Loucy (cell line): ENCODE measurements around the gene CDH8.

Experiments used
- H2AFZ ChIP-seq: fragments of 200-600 bp; sonication (generic); 2 replicates; pipeline ENCODE4 v1.6.0; 2016; ENCODE audit warnings: antibody characterized with exemption, mild to moderate bottlenecking, low read length, moderate library complexity
- H3F3A ChIP-seq: fragments of 200-600 bp; 2 replicates; pipeline ENCODE4 v1.6.0; 2016; ENCODE audit warnings: antibody characterized with exemption, low read depth, mild to moderate bottlenecking
- H3K27me3 ChIP-seq: fragments of 200-600 bp; sonication (generic); 2 replicates; pipeline ENCODE4 v1.6.1; 2014; ENCODE audit warnings: low read length, mild to moderate bottlenecking; ENCODE audit not compliant: insufficient read depth, poor library complexity, severe bottlenecking
- H3K36me3 ChIP-seq: fragments of 200-600 bp; sonication (generic); 2 replicates; pipeline ENCODE4 v1.6.1; 2016; ENCODE audit warnings: low read length; ENCODE audit not compliant: insufficient read depth
- H3K4me1 ChIP-seq: fragments of 200-600 bp; sonication (generic); 2 replicates; pipeline ENCODE4 v1.5.1; 2014; ENCODE audit warnings: low read length, mild to moderate bottlenecking; ENCODE audit not compliant: insufficient read depth, poor library complexity, severe bottlenecking
- H3K4me2 ChIP-seq: fragments of 200-600 bp; sonication (generic); 2 replicates; pipeline ENCODE4 v1.6.0; 2014; ENCODE audit warnings: antibody characterized with exemption, low read length, low read depth, mild to moderate bottlenecking; ENCODE audit not compliant: poor library complexity, severe bottlenecking
- H3K4me3 ChIP-seq: fragments of 200-600 bp; sonication (generic); 2 replicates; pipeline ENCODE4 v1.5.1; 2014; ENCODE audit warnings: low read length, mild to moderate bottlenecking, mixed read lengths; ENCODE audit not compliant: poor library complexity, severe bottlenecking
- H3K79me2 ChIP-seq: fragments of 200-600 bp; sonication (generic); 2 replicates; pipeline ENCODE4 v1.6.1; 2014; ENCODE audit warnings: low read length; ENCODE audit not compliant: insufficient read depth
- H3K9ac ChIP-seq: fragments of 200-600 bp; sonication (generic); 2 replicates; pipeline ENCODE4 v1.6.0; 2014; ENCODE audit warnings: mild to moderate bottlenecking, low read depth, low read length, moderate library complexity; ENCODE audit not compliant: poor library complexity, severe bottlenecking
- H3K9me2 ChIP-seq: fragments of 200-600 bp; sonication (generic); replicated peaks from 2 replicates; pipeline ENCODE4 v1.6.1; 2016; ENCODE audit warnings: low read depth, low read length, mixed read lengths
- H3K9me3 ChIP-seq: fragments of 200-600 bp; sonication (generic); 2 replicates; pipeline ENCODE4 v1.6.1; 2014; ENCODE audit warnings: mild to moderate bottlenecking, antibody characterized with exemption, low read length, low read depth; ENCODE audit not compliant: insufficient read depth
- H4K20me1 ChIP-seq: fragments of 200-600 bp; sonication (generic); 2 replicates; pipeline ENCODE4 v1.6.0; 2014; ENCODE audit warnings: antibody characterized with exemption, low read length, mild to moderate bottlenecking; ENCODE audit not compliant: insufficient read depth, poor library complexity, severe bottlenecking
- EZH2phosphoT487 ChIP-seq: fragments of 200-600 bp; IDR thresholded peaks from 2 replicates; pipeline ENCODE4 v1.6.1; 2018; ENCODE audit warnings: antibody characterized with exemption, mild to moderate bottlenecking, moderate library complexity, borderline replicate concordance
- TF ChIP-seq, protein P1 (sequence below): fragments of 200-600 bp; sonication (generic); conservative IDR thresholded peaks from 2 replicates; pipeline ENCODE4 v1.5.1; 2014; ENCODE audit warnings: mild to moderate bottlenecking, antibody characterized with exemption, low read length

Gene CDH8

GRCh38 chr16:62018301-62019060 lies 17.8 kb downstream of the CDH8 start:
- Histone ChIP-seq H3K9me2 (0 out of 2 replicates have a peak, but pooled peaks cover 4% of the 10 kb centered on the region), H3F3A (no peaks in the 10 kb centered on the region), H3K79me2 (no peaks in the 10 kb centered on the region), H2AFZ (no peak overlapping the region), H3K27me3 (no peaks in the 10 kb centered on the region), H3K4me1 (no peaks in the 10 kb centered on the region), H3K36me3 (no peaks in the 10 kb centered on the region), H3K9ac (no peak overlapping the region), H4K20me1 (no peaks in the 10 kb centered on the region), H3K4me3 (no peak overlapping the region), H3K9me3 (no peaks in the 10 kb centered on the region), H3K4me2 (no peak overlapping the region)
- TF ChIP-seq, protein P1, sequence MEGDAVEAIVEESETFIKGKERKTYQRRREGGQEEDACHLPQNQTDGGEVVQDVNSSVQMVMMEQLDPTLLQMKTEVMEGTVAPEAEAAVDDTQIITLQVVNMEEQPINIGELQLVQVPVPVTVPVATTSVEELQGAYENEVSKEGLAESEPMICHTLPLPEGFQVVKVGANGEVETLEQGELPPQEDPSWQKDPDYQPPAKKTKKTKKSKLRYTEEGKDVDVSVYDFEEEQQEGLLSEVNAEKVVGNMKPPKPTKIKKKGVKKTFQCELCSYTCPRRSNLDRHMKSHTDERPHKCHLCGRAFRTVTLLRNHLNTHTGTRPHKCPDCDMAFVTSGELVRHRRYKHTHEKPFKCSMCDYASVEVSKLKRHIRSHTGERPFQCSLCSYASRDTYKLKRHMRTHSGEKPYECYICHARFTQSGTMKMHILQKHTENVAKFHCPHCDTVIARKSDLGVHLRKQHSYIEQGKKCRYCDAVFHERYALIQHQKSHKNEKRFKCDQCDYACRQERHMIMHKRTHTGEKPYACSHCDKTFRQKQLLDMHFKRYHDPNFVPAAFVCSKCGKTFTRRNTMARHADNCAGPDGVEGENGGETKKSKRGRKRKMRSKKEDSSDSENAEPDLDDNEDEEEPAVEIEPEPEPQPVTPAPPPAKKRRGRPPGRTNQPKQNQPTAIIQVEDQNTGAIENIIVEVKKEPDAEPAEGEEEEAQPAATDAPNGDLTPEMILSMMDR: no peak
- TF ChIP-seq EZH2phosphoT487: no peak

- H3K4me1 ChIP-seq: no peaks in the 10 kb centered on the region
- H3K36me3 ChIP-seq: no peaks in the 10 kb centered on the region
- no peak overlapping the region for H2AFZ ChIP-seq
- no peaks in the 10 kb centered on the region for H3K9me3 ChIP-seq
- TF ChIP-seq EZH2phosphoT487: no peak
- TF ChIP-seq, protein P1: no peak
- H3K9me2 ChIP-seq: 0 out of 2 replicates have a peak, but pooled peaks cover 4% of the 10 kb centered on the region
- H3K9ac ChIP-seq: no peak overlapping the region
- H4K20me1 ChIP-seq: no peaks in the 10 kb centered on the region
- H3K4me2 ChIP-seq: no peak overlapping the region
- H3K79me2 ChIP-seq: no peaks in the 10 kb centered on the region
- H3F3A ChIP-seq: no peaks in the 10 kb centered on the region
- H3K4me3 ChIP-seq: no peak overlapping the region
- no peaks in the 10 kb centered on the region for H3K27me3 ChIP-seq
Measured at GRCh38 chr16:62014319-62014923, 21.8 kb downstream of the CDH8 start.

DNA sequence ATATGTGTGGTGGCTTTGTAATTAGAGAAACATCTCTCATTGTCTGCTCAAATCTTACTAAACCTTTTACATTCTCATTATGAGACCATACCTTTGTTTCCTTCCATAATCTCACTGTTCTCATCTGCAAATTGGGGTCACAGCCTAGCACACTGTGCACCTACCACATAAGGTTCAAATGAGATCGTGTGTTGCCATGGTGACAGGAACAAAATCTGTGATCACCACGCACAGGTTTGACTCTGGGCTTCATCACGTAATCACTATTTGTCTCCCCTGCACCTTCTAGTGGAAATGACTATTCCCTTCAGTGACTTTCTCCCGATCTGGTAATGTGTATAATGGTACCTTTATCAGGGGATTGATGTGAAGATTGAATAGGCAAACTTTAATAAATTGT lies 26.1 kb downstream of the CDH8 start:
- Histone ChIP-seq H4K20me1 (no peaks in the 10 kb centered on the region), H3K4me2 (no peak overlapping the region), H3K9ac (no peak overlapping the region), H3K9me2 (no peaks in the 10 kb centered on the region), H3F3A (no peaks in the 10 kb centered on the region), H3K36me3 (no peaks in the 10 kb centered on the region), H3K4me1 (no peaks in the 10 kb centered on the region), H2AFZ (no peak overlapping the region), H3K27me3 (no peaks in the 10 kb centered on the region), H3K4me3 (no peak overlapping the region), H3K9me3 (no peaks in the 10 kb centered on the region), H3K79me2 (no peaks in the 10 kb centered on the region)
- no peak for TF ChIP-seq EZH2phosphoT487
- TF ChIP-seq, protein P1: no peak
